PC-3 (cell line): ENCODE data around the gene CD248. TPM values are rescaled to one million over a fixed set of nuclear protein-coding genes. Genes with fewer than 3 reads are reported as not detected.
A peak's percentile ranks its signal among the peaks of the same experiment; 100 is the strongest.
"Not testable (repeated sequence)": the region's sequence is repeated elsewhere in the genome, so short reads cannot be mapped to it uniquely, and the experiment has no call there.

Source experiments
- ATAC-seq: fragments of 200-7000 bp; cut with Tn5 transposase; 2 replicates; pipeline ENCODE4 v1.9.1; 2020; ENCODE audit warnings: mild to moderate bottlenecking, moderate library complexity
- BruUV-seq: library from RNA; stranded (reverse); fragments of 400-500 nt; replicated peaks from 2 replicates; lab custom pipeline; 2021; lab: Mats Ljungman, UMichigan
- CTCF ChIA-PET: fragments of 300-600 bp; sonication (Branson Sonifier 250); formaldehyde crosslinking; loops from one replicate; lab custom pipeline; 2022; ENCODE audit warnings: antibody characterized with exemption; lab: Charles Lee
- POLR2A ChIA-PET: fragments of 300-600 bp; sonication (Branson Sonifier 250); formaldehyde crosslinking; loops from one replicate; lab custom pipeline; 2022; ENCODE audit warnings: antibody characterized with exemption; ENCODE audit not compliant: unreplicated experiment; lab: Charles Lee
- DNase-seq: peaks from one replicate; pipeline ENCODE4 v3.0.0-alpha.2; 2015
- H2AFZ ChIP-seq: fragments of 300-600 bp; sonication (generic); 2 replicates; pipeline ENCODE4 v1.6.0; 2016; ENCODE audit warnings: antibody characterized with exemption, low read length
- H3F3A ChIP-seq: fragments of 300-600 bp; sonication (generic); one replicate; pipeline ENCODE4 v1.6.0; 2017; ENCODE audit warnings: antibody characterized with exemption, low read length, control low read depth, mild to moderate bottlenecking; ENCODE audit not compliant: unreplicated experiment
- H3K27ac ChIP-seq: fragments of 300-600 bp; sonication (generic); 2 replicates; pipeline ENCODE4 v1.5.1; 2016; ENCODE audit warnings: mild to moderate bottlenecking, low read length
- H3K27me3 ChIP-seq: fragments of 300-600 bp; sonication (generic); 2 replicates; pipeline ENCODE4 v1.6.1; 2016; ENCODE audit warnings: low read length, mixed read lengths
- H3K36me3 ChIP-seq: fragments of 300-600 bp; sonication (generic); 2 replicates; pipeline ENCODE4 v1.6.1; 2016; ENCODE audit warnings: low read depth, mixed run types, low read length, mixed read lengths
- H3K4me1 ChIP-seq: fragments of 300-600 bp; sonication (generic); 2 replicates; pipeline ENCODE4 v1.5.1; 2016; ENCODE audit warnings: low read length; ENCODE audit not compliant: insufficient read depth
- H3K4me2 ChIP-seq: fragments of 300-600 bp; sonication (generic); 2 replicates; pipeline ENCODE4 v1.6.0; 2016; ENCODE audit warnings: low read length
- H3K4me3 ChIP-seq: fragments of 300-600 bp; sonication (generic); 2 replicates; pipeline ENCODE4 v1.5.1; 2016; ENCODE audit warnings: mild to moderate bottlenecking, low read length, mixed read lengths
- H3K79me2 ChIP-seq: fragments of 300-600 bp; sonication (generic); 2 replicates; pipeline ENCODE4 v1.6.1; 2017; ENCODE audit warnings: low read length, mixed read lengths
- H3K9ac ChIP-seq: fragments of 300-600 bp; sonication (generic); 2 replicates; pipeline ENCODE4 v1.6.0; 2016; ENCODE audit warnings: mild to moderate bottlenecking, low read length
- H3K9me2 ChIP-seq: fragments of 300-600 bp; sonication (generic); replicated peaks from 2 replicates; pipeline ENCODE4 v1.6.1; 2016; ENCODE audit warnings: mixed run types, low read length, mixed read lengths
- H3K9me3 ChIP-seq: fragments of 300-600 bp; sonication (generic); 2 replicates; pipeline ENCODE4 v1.6.1; 2016; ENCODE audit warnings: low read length, mixed read lengths
- H4K20me1 ChIP-seq: fragments of 300-600 bp; sonication (generic); 2 replicates; pipeline ENCODE4 v1.6.1; 2016; ENCODE audit warnings: low read length, mixed read lengths
- CTCF ChIP-seq: fragments of 300-600 bp; sonication (generic); conservative IDR thresholded peaks from 2 replicates; pipeline ENCODE4 v1.5.1; 2017; ENCODE audit warnings: antibody characterized with exemption, low read depth, mild to moderate bottlenecking, low read length
- EZH2 ChIP-seq: fragments of 300-600 bp; sonication (generic); IDR thresholded peaks from one replicate; pipeline ENCODE4 v1.6.1; 2017; ENCODE audit warnings: antibody characterized with exemption, mild to moderate bottlenecking, low read length; ENCODE audit not compliant: unreplicated experiment
- EZH2phosphoT487 ChIP-seq: fragments of 300-600 bp; sonication (generic); IDR thresholded peaks from 2 replicates; pipeline ENCODE4 v1.6.1; 2018; ENCODE audit warnings: mild to moderate bottlenecking, antibody characterized with exemption, low read length, borderline replicate concordance
- intact Hi-C: fragments of 100-400 bp; cut with micrococcal nuclease; formaldehyde crosslinking; loops from 2 replicates; pipeline ENCODE4 v1.9.0; 2023
- total RNA-seq: library from RNA; depleted of rRNA; stranded (reverse); fragments of >200 nt; gene quantifications from 2 replicates; pipeline ENCODE4 v1.2.3, GENCODE V29; 2014

CD248 gene
- total RNA-seq, 1 experiment from 2014 or later = not detected

- Histone ChIP-seq H3K9ac (no peak within 1 kb of the TSS), H3K4me1 (peaks cover 9% of the 10 kb centered on the region; the same call in 1 of the 2 replicates), H3K4me3 (peak within 1 kb of the TSS; percentile 43; the same call in 1 of the 2 replicates), H3K27ac (no peak within 1 kb of the TSS), H3K27me3 (no peaks in the 10 kb centered on the region), H3F3A (no peaks in the 10 kb centered on the region), H4K20me1 (0 out of 2 replicates have a peak, but pooled peaks cover 7% of the 10 kb centered on the region), H3K9me3 (no peaks in the 10 kb centered on the region), H3K79me2 (no peaks in the 10 kb centered on the region), H3K9me2 (no peaks in the 10 kb centered on the region), H2AFZ (no peak within 1 kb of the TSS), H3K4me2 (peak within 1 kb of the TSS; percentile 68), H3K36me3 (peaks cover 27% of the 10 kb centered on the region; the same call in 1 of the 2 replicates)
- no TSS peak for BruUV-seq
- intact Hi-C loops = no loop called here
- ChIA-PET POLR2A (interaction anchor here (0.6 kb wide), 2 partner anchors 11 to 19 kb away, joined by 3 read pairs; partner anchors contain the start of gene YIF1A), CTCF (interaction anchor here (0.6 kb wide), 1 partner anchor 256 kb away, joined by 3 read pairs; no protein-coding TSS in a partner anchor)
- DNase-seq (peak; percentile 50), ATAC-seq (peak; percentile 39)
- TF ChIP-seq CTCF = no peak
- no peak for TF ChIP-seq EZH2
- no peak for TF ChIP-seq EZH2phosphoT487
Measured at GRCh38 chr11:66277471-66278362, 39.1 kb downstream of the CD248 start, which contains the start of gene CNIH2. Gene CNIH2 (plus strand): TSS chr11:66278175. CDS start chr11:66278457, 282 bp downstream.

GRCh38 chr11:66277064-66277463 lies 39.8 kb downstream of the CD248 start:
- H3K9me2 ChIP-seq, intact Hi-C loops, DNase-seq, H3K9me3 ChIP-seq, H3K4me2 ChIP-seq, H3K79me2 ChIP-seq, H3F3A ChIP-seq, H3K27ac ChIP-seq, H3K9ac ChIP-seq, H3K4me3 ChIP-seq, ATAC-seq, H3K27me3 ChIP-seq, H2AFZ ChIP-seq, H3K4me1 ChIP-seq: not testable (repeated sequence)
- Histone ChIP-seq H3K36me3 (peaks cover 34% of the 10 kb centered on the region; the same call in 1 of the 2 replicates), H4K20me1 (0 out of 2 replicates have a peak, but pooled peaks cover 13% of the 10 kb centered on the region)
- ChIA-PET CTCF (interaction anchor here (0.6 kb wide), 1 partner anchor 255 kb away, joined by 3 read pairs; no protein-coding TSS in a partner anchor), POLR2A (interaction anchor here (0.6 kb wide), 1 partner anchor 19 kb away, joined by 3 read pairs; no protein-coding TSS in a partner anchor)
- BruUV-seq = TSS peak; percentile 36

GRCh38 chr11:66276619-66277018 lies 40.2 kb downstream of the CD248 start:
- H3K79me2 ChIP-seq, H3K9ac ChIP-seq, H3K4me1 ChIP-seq, ATAC-seq, intact Hi-C loops, H3K27me3 ChIP-seq, H3K9me2 ChIP-seq, H3K4me3 ChIP-seq, H3K9me3 ChIP-seq, BruUV-seq, DNase-seq, H3F3A ChIP-seq, H3K4me2 ChIP-seq, H2AFZ ChIP-seq, H3K27ac ChIP-seq: not testable (repeated sequence)
- ChIA-PET CTCF (interaction anchor here (0.6 kb wide), 1 partner anchor 254 kb away, joined by 3 read pairs; no protein-coding TSS in a partner anchor), POLR2A (interaction anchor here (0.6 kb wide), 1 partner anchor 18 kb away, joined by 3 read pairs; no protein-coding TSS in a partner anchor)
- Histone ChIP-seq H3K36me3 (peaks cover 37% of the 10 kb centered on the region; the same call in 1 of the 2 replicates), H4K20me1 (0 out of 2 replicates have a peak, but pooled peaks cover 13% of the 10 kb centered on the region)
